ENCODE results near the gene MTF1.

MTF1 gene

GRCh38 chr1:37867784-37868183, 8.4 kb upstream of the MTF1 start:
- DNase-seq (ENCODE audit: low spot score), result no peak

GRCh38 chr1:37866491-37866890, 7.1 kb upstream of the MTF1 start:
- DNase-seq (ENCODE audit: low spot score), result no peak

- peak; percentile 23 for DNase-seq (ENCODE audit: low spot score)
These were observed 6.1 kb upstream of the MTF1 start for GRCh38 chr1:37865348-37866120.

- DNase-seq (ENCODE audit: low spot score), result no peak
These were observed 2.9 kb upstream of the MTF1 start for GRCh38 chr1:37862330-37862729.

- no peak for DNase-seq (ENCODE audit: low spot score)
These were observed 1.8 kb upstream of the MTF1 start for GRCh38 chr1:37861151-37861550.

- no peak for DNase-seq (ENCODE audit: low spot score)
These were observed 914 bp upstream of the MTF1 start for GRCh38 chr1:37860346-37860666.

GRCh38 chr1:37858931-37859506, 373 bp downstream of the MTF1 start:
- peak; percentile 48 for DNase-seq (ENCODE audit: low spot score)

GRCh38 chr1:37854406-37854805, 5.0 kb downstream of the MTF1 start:
- DNase-seq (ENCODE audit: low spot score), result no peak

GRCh38 chr1:37853157-37853556, 6.2 kb downstream of the MTF1 start:
- no peak for DNase-seq (ENCODE audit: low spot score)

- no peak for DNase-seq (ENCODE audit: low spot score)
These were observed 7.6 kb downstream of the MTF1 start for GRCh38 chr1:37851782-37852210.

GRCh38 chr1:37851262-37851661, 8.1 kb downstream of the MTF1 start:
- no peak for DNase-seq (ENCODE audit: low spot score)

- no peak for DNase-seq (ENCODE audit: low spot score)
These were observed 8.9 kb downstream of the MTF1 start for GRCh38 chr1:37850352-37850955.

GRCh38 chr1:37849480-37849879, 9.9 kb downstream of the MTF1 start:
- DNase-seq (ENCODE audit: low spot score), result no peak

GRCh38 chr1:37846647-37847339, 12.6 kb downstream of the MTF1 start:
- no peak for DNase-seq (ENCODE audit: low spot score)

GRCh38 chr1:37845786-37846185, 13.6 kb downstream of the MTF1 start:
- no peak for DNase-seq (ENCODE audit: low spot score)

- DNase-seq (ENCODE audit: low spot score), result no peak
These were observed 14.2 kb downstream of the MTF1 start for GRCh38 chr1:37845049-37845646.

- no peak for DNase-seq (ENCODE audit: low spot score)
These were observed 14.9 kb downstream of the MTF1 start for GRCh38 chr1:37844536-37844935.

GRCh38 chr1:37841652-37842051, 17.7 kb downstream of the MTF1 start:
- DNase-seq (ENCODE audit: low spot score), result no peak

- DNase-seq (ENCODE audit: low spot score), result no peak
These were observed 18.7 kb downstream of the MTF1 start for GRCh38 chr1:37840711-37841110.

- DNase-seq (ENCODE audit: low spot score), result no peak
These were observed 19.7 kb downstream of the MTF1 start for GRCh38 chr1:37839676-37840075.

- DNase-seq (ENCODE audit: low spot score), result no peak
These were observed 22.6 kb downstream of the MTF1 start for GRCh38 chr1:37836788-37837187.

GRCh38 chr1:37831809-37832208, 27.6 kb downstream of the MTF1 start:
- DNase-seq (ENCODE audit: low spot score), result no peak

- DNase-seq (ENCODE audit: low spot score), result no peak
These were observed 28.3 kb downstream of the MTF1 start for GRCh38 chr1:37831109-37831508.
